ENCODE results near the gene PBX3. TPM values are rescaled to one million over a fixed set of nuclear protein-coding genes. Genes with fewer than 3 reads are reported as not detected.

The PBX3 gene
- total RNA-seq: 10 to 100 TPM; 13.0 to 20.2 (median 15.0) TPM
- long read RNA-seq, partial matches to known transcripts: 2 of 6 reads
- long read RNA-seq, other reads (novel, unspliced or antisense): 4 of 6 reads

- no CpG with 5 or more reads among the region's 107 CpGs for WGBS (ENCODE audit: insufficient coverage, low coverage, low lambda C conversion rate, missing lambda C conversion rate)
- Histone ChIP-seq H3K4me3 (peak within 1 kb of the TSS; percentile 66 to 81 (median 79)), H3K36me3 (no peaks in the 10 kb centered on the region), H3K27ac (peak within 1 kb of the TSS; percentile 33 to 74 (median 68)), H3K9me3 (no peaks in the 10 kb centered on the region), H3K4me1 (peaks cover 0 to 28% (median 10%) of the 10 kb centered on the region in 4 donors), H3K27me3 (no peaks in the 10 kb centered on the region)
- ATAC-seq (peak in 3 of 4 donors; percentile 0 to 9 (median 2)), DNase-seq (peak; percentile 68 to 74 (median 72))
- TF ChIP-seq, protein P1, sequence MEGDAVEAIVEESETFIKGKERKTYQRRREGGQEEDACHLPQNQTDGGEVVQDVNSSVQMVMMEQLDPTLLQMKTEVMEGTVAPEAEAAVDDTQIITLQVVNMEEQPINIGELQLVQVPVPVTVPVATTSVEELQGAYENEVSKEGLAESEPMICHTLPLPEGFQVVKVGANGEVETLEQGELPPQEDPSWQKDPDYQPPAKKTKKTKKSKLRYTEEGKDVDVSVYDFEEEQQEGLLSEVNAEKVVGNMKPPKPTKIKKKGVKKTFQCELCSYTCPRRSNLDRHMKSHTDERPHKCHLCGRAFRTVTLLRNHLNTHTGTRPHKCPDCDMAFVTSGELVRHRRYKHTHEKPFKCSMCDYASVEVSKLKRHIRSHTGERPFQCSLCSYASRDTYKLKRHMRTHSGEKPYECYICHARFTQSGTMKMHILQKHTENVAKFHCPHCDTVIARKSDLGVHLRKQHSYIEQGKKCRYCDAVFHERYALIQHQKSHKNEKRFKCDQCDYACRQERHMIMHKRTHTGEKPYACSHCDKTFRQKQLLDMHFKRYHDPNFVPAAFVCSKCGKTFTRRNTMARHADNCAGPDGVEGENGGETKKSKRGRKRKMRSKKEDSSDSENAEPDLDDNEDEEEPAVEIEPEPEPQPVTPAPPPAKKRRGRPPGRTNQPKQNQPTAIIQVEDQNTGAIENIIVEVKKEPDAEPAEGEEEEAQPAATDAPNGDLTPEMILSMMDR (IDR thresholded peaks at IDR 0.05): no peak
- no peak for TF ChIP-seq POLR2A (IDR thresholded peaks at IDR 0.05)
- intact Hi-C loops (cut with DNase I): no loop called here
Observed at GRCh38 chr9:125747053-125747764, at the start of gene PBX3. TSS of gene PBX3 (plus strand) at chr9:125747373.

DNA sequence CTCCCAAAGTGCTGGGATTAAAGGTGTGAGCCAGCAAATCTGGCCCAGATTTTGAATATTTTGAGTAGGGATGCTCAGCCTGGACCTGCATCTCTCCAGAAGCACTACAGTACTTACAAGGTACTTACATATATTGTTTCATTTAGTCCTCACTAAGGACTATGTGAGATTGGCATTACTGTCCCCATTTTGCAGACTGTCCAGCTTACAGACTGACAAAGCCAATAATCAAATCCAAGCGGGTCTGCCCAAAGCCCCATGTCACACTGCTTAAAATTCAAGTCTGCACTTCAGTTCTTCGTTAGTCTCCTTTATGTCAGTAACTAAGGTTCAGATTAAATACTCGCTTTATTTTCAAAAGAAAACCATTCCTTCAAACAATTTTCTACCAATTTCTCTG lies 47.3 kb upstream of the PBX3 start:
- H3K4me3 ChIP-seq: no peak overlapping the region
- no peak for ATAC-seq
- no peaks in the 10 kb centered on the region for H3K9me3 ChIP-seq
- no peaks in the 10 kb centered on the region for H3K4me1 ChIP-seq
- no peak for DNase-seq
- no peak overlapping the region for H3K27ac ChIP-seq
- no peaks in the 10 kb centered on the region for H3K36me3 ChIP-seq
- no peaks in the 10 kb centered on the region for H3K27me3 ChIP-seq
- TF ChIP-seq, protein P1 (IDR thresholded peaks at IDR 0.05): no peak
- TF ChIP-seq POLR2A (IDR thresholded peaks at IDR 0.05): no peak
- intact Hi-C loops (cut with DNase I): no loop called here
- 85% methylated on average over 3 of the region's 3 CpGs for WGBS (ENCODE audit: insufficient coverage, low coverage, low lambda C conversion rate, missing lambda C conversion rate)

GRCh38 chr9:125700791-125701190 lies 46.4 kb upstream of the PBX3 start:
- Histone ChIP-seq H3K4me3 (no peak overlapping the region), H3K4me1 (peaks cover 0 to 5% (median 2%) of the 10 kb centered on the region in 4 donors), H3K27me3 (no peaks in the 10 kb centered on the region), H3K27ac (no peak overlapping the region), H3K36me3 (no peaks in the 10 kb centered on the region), H3K9me3 (no peaks in the 10 kb centered on the region)
- DNase-seq (no peak), ATAC-seq (no peak)
- no peak for TF ChIP-seq POLR2A (IDR thresholded peaks at IDR 0.05)
- TF ChIP-seq, protein P1 (IDR thresholded peaks at IDR 0.05): no peak
- intact Hi-C loops (cut with DNase I): no loop called here
- 95% methylated on average over 2 of the region's 2 CpGs for WGBS (ENCODE audit: insufficient coverage, low coverage, low lambda C conversion rate, missing lambda C conversion rate)

GRCh38 chr9:125701351-125701750 lies 45.8 kb upstream of the PBX3 start:
- ATAC-seq (no peak), DNase-seq (no peak)
- TF ChIP-seq POLR2A (IDR thresholded peaks at IDR 0.05): no peak
- TF ChIP-seq, protein P1 (IDR thresholded peaks at IDR 0.05): no peak
- H3K36me3 ChIP-seq: no peaks in the 10 kb centered on the region
- no peak overlapping the region for H3K4me3 ChIP-seq
- no peaks in the 10 kb centered on the region for H3K9me3 ChIP-seq
- no peaks in the 10 kb centered on the region for H3K27me3 ChIP-seq
- H3K27ac ChIP-seq: no peak overlapping the region
- WGBS (ENCODE audit: insufficient coverage, low coverage, low lambda C conversion rate, missing lambda C conversion rate): 79% methylated on average over 4 of the region's 6 CpGs
- intact Hi-C loops (cut with DNase I): no loop called here
- peaks cover 0 to 10% (median 5%) of the 10 kb centered on the region in 4 donors for H3K4me1 ChIP-seq
